ENCODE data around the gene STK17B. TPM values are rescaled to one million over a fixed set of nuclear protein-coding genes. Genes with fewer than 3 reads are reported as not detected.

STK17B gene
- total RNA-seq, 2 donors from 2014 or later: 40.2 to 47.6 TPM

DNA sequence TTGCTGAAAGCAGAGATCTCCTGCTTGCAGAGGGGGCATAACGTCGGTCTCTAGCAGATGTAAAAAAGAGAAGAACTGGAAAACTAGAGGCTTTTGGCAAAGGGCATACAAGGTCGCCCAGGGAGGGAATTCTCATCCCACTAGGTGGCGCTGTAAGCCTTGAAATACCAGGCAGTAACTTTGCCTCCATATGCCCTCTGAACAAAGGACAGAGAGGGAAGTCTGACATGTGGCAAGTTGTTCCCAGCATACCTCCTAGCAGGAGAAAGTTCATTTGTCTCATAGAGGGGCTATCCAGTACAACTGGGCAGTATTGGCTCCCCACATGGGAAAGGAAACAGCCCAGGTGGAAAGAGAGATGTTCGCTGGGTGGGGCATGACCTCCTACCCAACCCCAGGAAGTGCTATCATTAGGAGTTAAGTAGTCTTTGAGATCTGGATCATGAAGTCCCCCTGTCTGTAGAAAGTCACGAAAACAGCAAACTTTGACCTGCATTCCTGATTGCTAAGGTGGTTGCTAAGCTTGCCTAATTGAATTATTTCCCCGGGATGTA lies 39.9 kb downstream of the STK17B start:
- TF ChIP-seq, protein P1, sequence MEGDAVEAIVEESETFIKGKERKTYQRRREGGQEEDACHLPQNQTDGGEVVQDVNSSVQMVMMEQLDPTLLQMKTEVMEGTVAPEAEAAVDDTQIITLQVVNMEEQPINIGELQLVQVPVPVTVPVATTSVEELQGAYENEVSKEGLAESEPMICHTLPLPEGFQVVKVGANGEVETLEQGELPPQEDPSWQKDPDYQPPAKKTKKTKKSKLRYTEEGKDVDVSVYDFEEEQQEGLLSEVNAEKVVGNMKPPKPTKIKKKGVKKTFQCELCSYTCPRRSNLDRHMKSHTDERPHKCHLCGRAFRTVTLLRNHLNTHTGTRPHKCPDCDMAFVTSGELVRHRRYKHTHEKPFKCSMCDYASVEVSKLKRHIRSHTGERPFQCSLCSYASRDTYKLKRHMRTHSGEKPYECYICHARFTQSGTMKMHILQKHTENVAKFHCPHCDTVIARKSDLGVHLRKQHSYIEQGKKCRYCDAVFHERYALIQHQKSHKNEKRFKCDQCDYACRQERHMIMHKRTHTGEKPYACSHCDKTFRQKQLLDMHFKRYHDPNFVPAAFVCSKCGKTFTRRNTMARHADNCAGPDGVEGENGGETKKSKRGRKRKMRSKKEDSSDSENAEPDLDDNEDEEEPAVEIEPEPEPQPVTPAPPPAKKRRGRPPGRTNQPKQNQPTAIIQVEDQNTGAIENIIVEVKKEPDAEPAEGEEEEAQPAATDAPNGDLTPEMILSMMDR (IDR thresholded peaks at IDR 0.05): peak; percentile 30
- Histone ChIP-seq H3K27ac (no peak overlapping the region), H3K4me3 (no peak overlapping the region), H3K9me3 (peaks cover 24% of the 10 kb centered on the region), H3K4me1 (ENCODE audit: control insufficient read depth in 1 of 2, low read depth in 2 of 2) (no peaks in the 10 kb centered on the region), H3K36me3 (no peaks in the 10 kb centered on the region), H3K27me3 (replicated peaks; ENCODE audit: insufficient read depth) (no peaks in the 10 kb centered on the region)
- ATAC-seq (ENCODE audit: insufficient number of reproducible peaks, low FRiP score, low read depth) (no peak), DNase-seq (ENCODE audit: low spot score) (no peak)

DNA sequence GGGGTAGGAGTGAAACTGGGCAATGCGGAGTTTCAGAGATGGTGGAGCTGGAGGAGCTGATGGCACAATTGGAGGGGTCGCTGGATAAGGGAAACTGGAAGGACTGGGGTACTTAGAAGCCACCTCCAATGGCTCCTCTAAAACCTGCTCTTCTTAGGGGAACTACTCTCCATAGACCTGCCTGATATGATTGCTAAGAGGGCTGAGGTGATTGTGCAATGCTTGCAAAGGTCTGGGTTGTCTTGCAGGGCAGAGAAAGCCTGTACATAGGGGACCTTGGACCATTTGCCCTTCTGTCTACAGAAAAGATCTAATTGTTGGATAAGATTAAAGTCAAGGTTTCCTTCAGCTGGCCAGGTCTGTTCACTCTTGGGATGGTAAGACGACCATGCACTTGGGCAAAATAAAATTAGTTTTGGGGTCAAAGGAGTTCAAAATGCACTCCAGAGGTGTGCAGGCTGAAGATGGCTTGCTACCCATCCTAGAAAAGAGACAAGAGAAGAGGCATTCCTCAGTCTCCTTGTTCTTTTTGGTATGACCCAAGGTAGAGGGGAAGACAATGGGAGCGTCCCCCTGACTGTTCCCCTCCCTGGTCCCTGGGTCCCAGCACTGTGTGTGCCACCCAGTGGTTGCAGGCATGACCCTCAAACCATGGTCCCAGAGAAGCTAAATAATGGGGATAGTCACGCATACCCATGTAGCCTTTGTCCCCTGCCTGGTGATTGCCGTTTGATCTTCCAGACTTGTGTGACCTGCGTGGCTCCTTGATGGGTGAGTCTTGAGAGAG lies 41.1 kb downstream of the STK17B start:
- no peak for DNase-seq (ENCODE audit: low spot score)
- Histone ChIP-seq H3K9me3 (peaks cover 24% of the 10 kb centered on the region), H3K27ac (no peak overlapping the region), H3K4me1 (ENCODE audit: control insufficient read depth in 1 of 2, low read depth in 2 of 2) (peaks cover 0 to 7% of the 10 kb centered on the region in 2 donors), H3K27me3 (replicated peaks; ENCODE audit: insufficient read depth) (no peaks in the 10 kb centered on the region), H3K4me3 (no peak overlapping the region), H3K36me3 (no peaks in the 10 kb centered on the region)
- TF ChIP-seq, protein P1 (IDR thresholded peaks at IDR 0.05): no peak
- ATAC-seq (ENCODE audit: insufficient number of reproducible peaks, low FRiP score, low read depth): no peak

DNA sequence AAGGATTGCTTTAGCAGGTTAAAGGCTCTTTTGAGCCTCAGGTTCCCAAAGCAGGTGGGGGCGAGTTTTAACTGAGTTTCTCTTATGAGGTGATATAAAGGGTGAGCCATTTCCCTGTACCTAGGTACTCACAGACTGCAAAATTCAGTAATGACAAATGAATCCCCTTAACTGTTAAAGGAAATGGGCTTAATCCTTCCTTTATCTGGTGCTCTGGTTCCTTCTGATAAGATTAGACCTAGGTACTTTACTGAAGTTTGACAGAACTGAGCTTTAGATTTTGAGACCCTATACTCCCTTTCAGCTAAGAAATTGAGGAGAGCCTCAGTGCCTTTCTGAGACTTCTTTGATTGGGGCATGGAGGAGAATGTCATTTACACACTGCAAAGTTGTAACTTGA lies 42.6 kb downstream of the STK17B start:
- TF ChIP-seq, protein P1 (IDR thresholded peaks at IDR 0.05): no peak
- Histone ChIP-seq H3K27ac (no peak overlapping the region), H3K4me1 (ENCODE audit: control insufficient read depth in 1 of 2, low read depth in 2 of 2) (peaks cover 4 to 20% of the 10 kb centered on the region in 2 donors), H3K36me3 (no peaks in the 10 kb centered on the region), H3K9me3 (peaks cover 22% of the 10 kb centered on the region), H3K27me3 (replicated peaks; ENCODE audit: insufficient read depth) (no peaks in the 10 kb centered on the region), H3K4me3 (no peak overlapping the region)
- DNase-seq (ENCODE audit: low spot score): no peak
- no peak for ATAC-seq (ENCODE audit: insufficient number of reproducible peaks, low FRiP score, low read depth)

DNA sequence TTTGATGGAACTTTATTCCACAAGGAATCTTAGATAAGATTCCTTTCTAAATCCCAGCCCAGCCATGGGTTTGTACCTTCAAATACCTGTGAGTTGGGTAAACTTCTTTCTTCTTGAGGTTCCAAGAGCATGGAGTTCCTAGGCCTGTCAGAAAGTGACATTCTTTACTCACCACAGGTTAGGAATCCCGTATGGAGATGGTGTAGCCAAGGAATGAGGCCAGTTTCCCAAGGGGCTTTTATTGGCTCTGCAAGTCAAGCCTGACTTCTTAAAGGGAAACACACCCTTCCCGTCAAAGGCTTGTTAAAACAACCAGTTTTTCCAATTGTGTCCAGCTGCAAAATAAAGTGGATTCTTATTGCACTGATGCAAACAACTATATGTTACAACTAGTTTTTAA lies 45.8 kb downstream of the STK17B start:
- H3K4me3 ChIP-seq: no peak overlapping the region
- ATAC-seq (ENCODE audit: insufficient number of reproducible peaks, low FRiP score, low read depth) (no peak), DNase-seq (ENCODE audit: low spot score) (no peak)
- no peaks in the 10 kb centered on the region for H3K36me3 ChIP-seq
- peaks cover 4 to 25% of the 10 kb centered on the region in 2 donors for H3K4me1 ChIP-seq (ENCODE audit: control insufficient read depth in 1 of 2, low read depth in 2 of 2)
- TF ChIP-seq, protein P1 (IDR thresholded peaks at IDR 0.05): no peak
- peaks cover 6% of the 10 kb centered on the region for H3K9me3 ChIP-seq
- H3K27me3 ChIP-seq (replicated peaks; ENCODE audit: insufficient read depth): no peaks in the 10 kb centered on the region
- H3K27ac ChIP-seq: no peak overlapping the region

DNA sequence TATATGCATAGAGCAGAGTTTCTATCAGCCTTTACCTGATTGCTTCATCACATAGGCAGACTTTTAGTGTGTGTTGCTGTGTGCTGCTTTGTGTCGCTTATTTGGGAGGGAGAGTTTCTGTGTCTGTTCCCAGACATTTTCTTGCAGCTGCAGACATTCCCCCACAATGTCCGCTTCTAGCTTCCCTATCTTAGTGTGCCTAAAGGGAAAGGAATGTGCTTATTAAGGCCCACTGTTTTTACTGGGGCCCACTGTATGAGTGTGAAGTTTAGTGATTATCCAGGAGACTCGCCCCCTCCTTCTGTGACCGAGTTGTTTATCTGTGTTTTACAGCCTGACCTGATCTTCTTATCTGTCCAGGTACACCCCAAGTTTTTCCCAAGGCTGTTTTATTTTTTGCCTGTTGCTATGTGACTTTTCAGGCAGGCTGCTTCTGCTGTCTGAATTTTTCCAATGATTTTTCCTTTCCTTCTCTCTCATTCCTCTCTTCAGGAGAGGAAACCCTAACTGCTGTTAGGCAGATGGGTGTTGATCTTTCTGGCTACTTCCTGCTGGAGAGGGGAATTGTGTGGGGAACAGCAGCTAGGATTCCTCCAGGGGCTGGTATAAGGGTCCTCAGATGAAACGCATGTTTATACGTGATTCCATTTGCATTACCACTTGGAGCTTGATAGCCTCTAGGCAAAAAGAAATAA lies 47.6 kb downstream of the STK17B start:
- H3K9me3 ChIP-seq: no peaks in the 10 kb centered on the region
- peak overlapping the region; percentile 66 to 69 for H3K27ac ChIP-seq
- H3K36me3 ChIP-seq: no peaks in the 10 kb centered on the region
- H3K4me1 ChIP-seq (ENCODE audit: control insufficient read depth in 1 of 2, low read depth in 2 of 2): peaks cover 4 to 25% of the 10 kb centered on the region in 2 donors
- ATAC-seq (ENCODE audit: insufficient number of reproducible peaks, low FRiP score, low read depth) (no peak), DNase-seq (ENCODE audit: low spot score) (no peak)
- no peak overlapping the region for H3K4me3 ChIP-seq
- no peaks in the 10 kb centered on the region for H3K27me3 ChIP-seq (replicated peaks; ENCODE audit: insufficient read depth)
- TF ChIP-seq, protein P1 (IDR thresholded peaks at IDR 0.05): no peak

All from thoracic aorta (tissue), 2 donors.